Effector memory CD8-positive, alpha-beta T cell (primary cell): ENCODE measurements around the gene FGF2.
"Not testable (repeated sequence)": the region's sequence is repeated elsewhere in the genome, so short reads cannot be mapped to it uniquely, and the experiment has no call there.

Experiments used
- ATAC-seq: fragments of 150-1000 bp; cut with Tn5 transposase; replicated peaks from 2 replicates; pipeline ENCODE4 v1.10.0; 2021; ENCODE audit warnings: mild to moderate bottlenecking, moderate library complexity
- DNase-seq, 3 experiments: peaks; one replicate each; pipeline ENCODE4 v3.0.0; 2021
- H3K27ac Mint-ChIP-seq, 2 donors: one replicate each; pipeline ENCODE4 v1.8.0; 2022; ENCODE audit warnings: mild to moderate bottlenecking in 2 of 2, mixed read lengths in 2 of 2, moderate library complexity in 2 of 2
- H3K27me3 Mint-ChIP-seq, 2 donors: one replicate each; pipeline ENCODE4 v1.8.0; 2022; ENCODE audit warnings: mixed read lengths in 2 of 2
- H3K36me3 Mint-ChIP-seq: one replicate; pipeline ENCODE4 v1.8.0; 2022; ENCODE audit warnings: mild to moderate bottlenecking, moderate library complexity, mixed read lengths; ENCODE audit not compliant: insufficient read depth
- H3K4me1 Mint-ChIP-seq, 2 donors: one replicate each; pipeline ENCODE4 v1.8.0; 2022; ENCODE audit warnings: low read depth in 2 of 2, mixed read lengths in 2 of 2
- H3K4me3 Mint-ChIP-seq, 2 donors: one replicate each; pipeline ENCODE4 v1.8.0; 2022; ENCODE audit warnings: mild to moderate bottlenecking in 2 of 2, mixed read lengths in 2 of 2, moderate library complexity in 2 of 2
- H3K9me3 Mint-ChIP-seq, 2 donors: one replicate each; pipeline ENCODE4 v1.8.0; 2022; ENCODE audit warnings: mixed read lengths in 2 of 2

The FGF2 gene

DNA sequence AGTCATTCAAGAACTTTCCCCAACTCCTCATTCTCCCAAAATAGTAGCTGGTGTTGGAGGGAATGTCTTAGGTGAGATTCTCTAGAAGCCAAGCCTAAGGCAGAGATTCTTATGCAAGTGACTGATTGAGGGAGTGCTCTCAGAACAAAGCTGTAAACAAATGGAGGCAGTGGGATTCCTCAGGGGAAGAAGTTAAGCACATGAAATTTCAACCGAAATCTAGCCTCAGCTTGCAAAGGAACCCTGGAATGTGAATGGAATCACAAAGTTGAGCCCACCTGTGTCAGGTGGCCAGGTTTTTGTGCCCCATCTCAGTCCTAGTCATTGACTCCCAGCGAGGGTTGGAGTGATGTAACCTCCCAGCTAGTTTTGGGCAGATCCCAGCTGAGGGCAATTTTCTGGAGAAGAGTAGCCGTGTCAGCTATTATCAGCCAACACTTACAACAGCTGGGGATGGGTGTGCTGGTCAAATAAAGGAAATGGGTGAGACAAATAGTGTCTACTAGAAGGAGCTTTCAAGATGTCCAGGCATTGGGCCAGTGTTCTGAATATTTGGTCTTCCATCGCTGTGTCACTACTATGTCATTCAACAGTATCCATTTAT lies 29.7 kb upstream of the FGF2 start:
- Mint-ChIP-seq H3K4me3 (no peak overlapping the region), H3K27ac (no peak overlapping the region), H3K36me3 (no peaks in the 10 kb centered on the region), H3K27me3 (peaks cover 6 to 9% of the 10 kb centered on the region in 2 donors), H3K9me3 (no peaks in the 10 kb centered on the region), H3K4me1 (no peaks in the 10 kb centered on the region)
- ATAC-seq: no peak
- no peak for DNase-seq

DNA sequence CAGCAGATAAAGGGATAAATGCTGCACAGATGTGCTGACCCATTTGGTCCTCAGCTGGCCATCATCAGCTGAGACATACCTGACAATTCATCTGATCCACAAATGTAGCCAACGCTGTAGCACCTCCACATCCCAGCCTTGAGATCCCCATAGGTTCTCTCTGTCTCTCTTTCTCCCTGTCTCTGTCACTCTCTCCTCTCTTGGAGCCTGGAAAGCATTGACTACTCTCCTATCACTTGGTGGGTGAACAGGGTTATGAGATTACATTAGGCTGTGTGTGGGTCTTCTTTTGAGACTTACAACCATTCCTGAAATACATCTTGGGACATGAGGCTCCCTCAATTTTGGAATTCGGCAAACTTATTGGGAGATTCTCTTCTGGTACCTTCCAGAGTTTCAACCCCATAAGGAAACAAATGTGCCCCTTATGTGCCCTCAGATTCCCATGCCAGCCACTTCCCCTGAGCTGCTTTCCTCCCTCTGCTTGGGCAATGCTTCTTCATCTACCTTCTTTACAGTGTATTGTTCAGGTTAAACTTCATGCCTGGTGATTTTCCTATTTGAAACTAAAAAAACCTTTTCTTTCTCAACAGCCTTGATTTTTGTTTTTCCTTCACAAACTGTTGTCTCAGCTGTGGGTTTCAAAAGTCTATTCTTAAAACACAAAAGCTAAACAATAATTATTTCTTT lies 29.1 kb upstream of the FGF2 start:
- Mint-ChIP-seq H3K4me3 (no peak overlapping the region), H3K9me3 (no peaks in the 10 kb centered on the region), H3K4me1 (no peaks in the 10 kb centered on the region), H3K27ac (no peak overlapping the region), H3K36me3 (no peaks in the 10 kb centered on the region), H3K27me3 (peaks cover 6 to 9% of the 10 kb centered on the region in 2 donors)
- DNase-seq (no peak), ATAC-seq (no peak)

DNA sequence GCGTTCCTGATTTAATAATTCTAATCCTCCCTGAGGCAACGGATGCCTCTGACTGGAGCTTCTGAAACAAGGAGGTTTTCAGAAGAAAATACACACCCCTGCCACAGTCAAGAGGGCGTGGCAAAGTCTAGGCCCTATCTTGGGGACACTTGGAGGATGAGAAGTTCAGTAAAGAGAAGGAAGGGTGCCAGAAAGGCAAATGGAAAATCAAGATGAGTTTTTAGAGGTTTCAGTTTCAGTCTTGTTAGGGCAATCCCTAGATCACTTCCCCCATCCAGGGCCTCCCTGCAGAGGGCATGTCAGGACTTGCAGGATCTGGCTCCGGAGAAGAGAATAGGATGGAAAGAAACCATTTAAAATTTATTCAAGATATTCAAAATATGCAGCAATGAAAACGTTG lies 28.5 kb upstream of the FGF2 start:
- H3K36me3 Mint-ChIP-seq: peaks cover 3% of the 10 kb centered on the region
- peaks cover 6 to 9% of the 10 kb centered on the region in 2 donors for H3K27me3 Mint-ChIP-seq
- no peaks in the 10 kb centered on the region for H3K4me1 Mint-ChIP-seq
- no peak overlapping the region for H3K27ac Mint-ChIP-seq
- DNase-seq (no peak), ATAC-seq (no peak)
- H3K9me3 Mint-ChIP-seq: no peaks in the 10 kb centered on the region
- H3K4me3 Mint-ChIP-seq: no peak overlapping the region

DNA sequence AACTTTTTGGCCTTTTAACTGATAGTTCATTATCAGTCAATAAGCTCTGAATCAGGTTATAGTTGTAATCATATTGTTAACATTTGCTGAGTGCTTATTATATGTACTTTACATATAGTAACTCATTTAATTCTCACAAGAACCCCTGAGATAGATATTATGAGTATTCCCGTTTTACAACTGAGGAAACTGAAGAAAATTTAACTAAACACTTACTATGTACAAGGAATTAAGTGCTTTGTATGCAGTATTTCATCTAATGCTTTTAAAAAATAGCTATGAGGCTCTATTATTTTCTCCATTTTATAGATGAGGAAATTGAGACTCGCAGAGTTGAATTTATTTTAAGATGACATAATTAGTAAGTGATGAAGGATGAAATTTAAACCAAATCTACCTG lies 27.7 kb upstream of the FGF2 start:
- Mint-ChIP-seq H3K4me3 (no peak overlapping the region), H3K27ac (no peak overlapping the region), H3K4me1 (no peaks in the 10 kb centered on the region), H3K9me3 (no peaks in the 10 kb centered on the region), H3K27me3 (peaks cover 6 to 9% of the 10 kb centered on the region in 2 donors), H3K36me3 (peaks cover 3% of the 10 kb centered on the region)
- no peak for ATAC-seq
- DNase-seq: no peak

DNA sequence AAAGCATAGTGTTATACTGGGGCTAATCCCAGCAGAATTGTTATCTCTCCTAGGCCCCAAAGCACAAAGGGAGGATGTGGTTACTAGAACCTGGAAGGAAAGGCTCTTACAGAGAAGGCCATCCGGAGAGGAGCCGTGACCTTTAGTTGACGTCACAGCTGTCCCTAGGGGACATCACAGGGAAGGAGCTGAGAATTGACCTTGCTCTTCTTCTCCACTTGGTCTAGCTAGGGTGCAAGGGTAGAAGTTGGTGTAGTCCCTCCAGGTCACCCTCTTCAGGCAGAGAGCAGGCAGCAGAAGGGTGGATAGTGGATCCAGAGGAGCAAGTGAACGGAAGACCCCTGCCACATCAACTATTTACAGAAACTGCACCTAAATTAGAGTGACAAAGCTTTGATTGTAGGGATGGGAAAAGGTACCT lies 22.8 kb upstream of the FGF2 start:
- Mint-ChIP-seq H3K36me3 (peaks cover 3% of the 10 kb centered on the region), H3K9me3 (no peaks in the 10 kb centered on the region), H3K4me3 (no peak overlapping the region), H3K27me3 (no peaks in the 10 kb centered on the region), H3K4me1 (no peaks in the 10 kb centered on the region), H3K27ac (no peak overlapping the region)
- no peak for DNase-seq
- ATAC-seq: no peak

GRCh38 chr4:122806981-122807679 lies 19.5 kb upstream of the FGF2 start:
- Mint-ChIP-seq H3K4me3 (no peak overlapping the region), H3K9me3 (no peaks in the 10 kb centered on the region)
- ATAC-seq: no peak

GRCh38 chr4:122810669-122811068 lies 16.0 kb upstream of the FGF2 start:
- DNase-seq: no peak
- no peak for ATAC-seq
- no peaks in the 10 kb centered on the region for H3K36me3 Mint-ChIP-seq
- H3K9me3 Mint-ChIP-seq: no peaks in the 10 kb centered on the region
- no peak overlapping the region for H3K27ac Mint-ChIP-seq
- H3K27me3 Mint-ChIP-seq: no peaks in the 10 kb centered on the region
- H3K4me1 Mint-ChIP-seq: no peaks in the 10 kb centered on the region
- H3K4me3 Mint-ChIP-seq: no peak overlapping the region

More at GRCh38 chr4:122806981-122807679, 19.5 kb upstream of the FGF2 start:
- no peak overlapping the region for H3K27ac Mint-ChIP-seq
- no peaks in the 10 kb centered on the region for H3K4me1 Mint-ChIP-seq
- H3K36me3 Mint-ChIP-seq: peaks cover 3% of the 10 kb centered on the region
- DNase-seq: no peak
- H3K27me3 Mint-ChIP-seq: no peaks in the 10 kb centered on the region

DNA sequence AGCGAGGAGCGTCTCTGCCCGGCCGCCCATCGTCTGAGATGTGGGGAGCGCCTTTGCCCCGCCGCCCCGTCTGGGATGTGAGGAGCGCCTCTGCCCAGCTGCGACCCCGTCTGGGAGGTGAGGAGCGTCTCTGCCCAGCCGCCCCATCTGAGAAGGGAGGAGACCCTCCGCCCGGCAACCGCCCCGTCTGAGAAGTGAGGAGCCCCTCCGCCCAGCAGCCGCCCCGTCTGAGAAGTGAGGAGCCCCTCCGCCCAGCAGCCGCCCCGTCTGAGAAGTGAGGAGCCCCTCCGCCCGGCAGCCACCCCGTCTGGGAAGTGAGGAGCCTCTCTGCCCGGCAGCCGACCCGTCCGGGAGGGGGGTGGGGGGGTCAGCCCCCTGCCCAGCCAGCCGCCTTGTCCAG lies 14.8 kb upstream of the FGF2 start:
- not testable (repeated sequence) for ATAC-seq, H3K9me3 Mint-ChIP-seq, DNase-seq, H3K4me3 Mint-ChIP-seq, H3K27ac Mint-ChIP-seq, H3K36me3 Mint-ChIP-seq, H3K27me3 Mint-ChIP-seq, H3K4me1 Mint-ChIP-seq

DNA sequence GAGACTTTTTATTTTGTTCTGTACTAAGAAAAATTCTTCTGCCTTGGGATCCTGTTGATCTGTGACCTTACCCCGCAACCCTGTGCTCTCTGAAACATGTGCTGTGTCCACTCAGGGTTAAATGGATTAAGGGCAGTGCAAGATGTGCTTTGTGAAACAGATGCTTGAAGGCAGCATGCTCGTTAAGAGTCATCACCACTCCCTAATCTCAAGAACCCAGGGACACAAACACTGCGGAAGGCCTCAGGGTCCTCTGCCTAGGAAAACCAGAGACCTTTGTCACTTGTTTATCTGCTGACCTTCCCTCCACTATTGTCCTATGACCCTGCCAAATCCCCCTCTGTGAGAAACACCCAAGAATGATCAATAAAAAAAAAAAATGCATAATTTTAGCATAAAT lies 13.8 kb upstream of the FGF2 start:
- H3K36me3 Mint-ChIP-seq, H3K4me3 Mint-ChIP-seq, H3K27me3 Mint-ChIP-seq, ATAC-seq, H3K9me3 Mint-ChIP-seq, H3K27ac Mint-ChIP-seq, H3K4me1 Mint-ChIP-seq, DNase-seq: not testable (repeated sequence)

- ATAC-seq: no peak
Measured at GRCh38 chr4:122814426-122814825, 12.2 kb upstream of the FGF2 start.

DNA sequence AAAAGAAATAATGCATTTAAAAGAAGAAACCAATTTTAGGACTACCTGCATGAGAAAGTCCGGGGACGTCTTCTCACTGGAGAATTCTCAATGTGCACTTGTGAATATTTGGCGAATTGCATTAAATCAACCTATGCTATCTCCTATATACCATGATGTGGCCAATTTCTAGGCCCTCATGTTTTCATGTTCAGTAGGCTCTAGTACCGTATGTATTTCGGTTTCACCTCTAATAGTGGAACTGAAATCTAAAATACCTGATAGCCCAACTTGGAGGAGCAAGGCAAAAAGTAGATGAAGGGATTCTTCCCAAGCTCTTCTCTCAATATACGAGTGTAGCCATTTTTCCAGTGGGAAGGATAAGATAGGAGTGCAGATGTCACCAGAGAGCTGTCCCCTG lies 11.4 kb upstream of the FGF2 start:
- Mint-ChIP-seq H3K27me3 (no peaks in the 10 kb centered on the region), H3K4me3 (no peak overlapping the region), H3K36me3 (no peaks in the 10 kb centered on the region), H3K9me3 (no peaks in the 10 kb centered on the region), H3K4me1 (no peaks in the 10 kb centered on the region), H3K27ac (no peak overlapping the region)
- DNase-seq (no peak), ATAC-seq (no peak)

More at GRCh38 chr4:122814426-122814825, 12.2 kb upstream of the FGF2 start:
- Mint-ChIP-seq H3K9me3 (no peaks in the 10 kb centered on the region), H3K36me3 (no peaks in the 10 kb centered on the region), H3K27me3 (no peaks in the 10 kb centered on the region), H3K4me1 (no peaks in the 10 kb centered on the region), H3K4me3 (no peak overlapping the region), H3K27ac (no peak overlapping the region)
- no peak for DNase-seq

- no peak for ATAC-seq
- no peak for DNase-seq
- Mint-ChIP-seq H3K27me3 (peaks cover 0 to 8% of the 10 kb centered on the region in 2 donors), H3K9me3 (no peaks in the 10 kb centered on the region), H3K27ac (no peak overlapping the region), H3K36me3 (no peaks in the 10 kb centered on the region), H3K4me3 (no peak overlapping the region), H3K4me1 (no peaks in the 10 kb centered on the region)
Measured at GRCh38 chr4:122816476-122816875, 10.2 kb upstream of the FGF2 start.

GRCh38 chr4:122819708-122820449 lies 6.8 kb upstream of the FGF2 start:
- Mint-ChIP-seq H3K4me1 (peaks cover 0 to 3% of the 10 kb centered on the region in 2 donors), H3K27me3 (peaks cover 7 to 27% of the 10 kb centered on the region in 2 donors), H3K4me3 (no peak overlapping the region), H3K36me3 (no peaks in the 10 kb centered on the region), H3K9me3 (no peaks in the 10 kb centered on the region), H3K27ac (no peak overlapping the region)
- ATAC-seq (no peak), DNase-seq (no peak)
